Natural killer cell (primary cell): ENCODE measurements around the gene TPD52L2. TPM values are rescaled to one million over a fixed set of nuclear protein-coding genes. Genes with fewer than 3 reads are reported as not detected.

Source experiments
- ATAC-seq, 3 donors: fragments of 150-1000 bp in 2 of 3; fragments of 200-7000 bp in 1 of 3; cut with Tn5 transposase; 1 replicate in 1 of 3; 2 replicates in 2 of 3; pipeline ENCODE4 v1.10.0; 2021; ENCODE audit warnings: mild to moderate bottlenecking in 2 of 3, moderate library complexity in 2 of 3
- DNase-seq, 2 donors: peaks; one replicate each; pipeline versions ENCODE4 v3.0.0 to v3.0.0-alpha.2; 2013 to 2021; ENCODE audit warnings: mixed read lengths in 1 of 2
- H3K27ac ChIP-seq: one replicate; pipeline ENCODE4 v1.5.1; 2013; ENCODE audit warnings: mild to moderate bottlenecking, low read length
- H3K27me3 ChIP-seq: one replicate; pipeline ENCODE4 v1.6.1; 2013; ENCODE audit warnings: low read length; ENCODE audit not compliant: control insufficient read depth, insufficient read depth
- H3K36me3 ChIP-seq: one replicate; pipeline ENCODE4 v1.6.1; 2013; ENCODE audit warnings: low read length; ENCODE audit not compliant: control insufficient read depth, insufficient read depth
- H3K4me1 ChIP-seq: one replicate; pipeline ENCODE4 v1.6.1; 2013; ENCODE audit warnings: low read length; ENCODE audit not compliant: control insufficient read depth, insufficient read depth
- H3K4me3 ChIP-seq: one replicate; pipeline ENCODE4 v1.5.1; 2013; ENCODE audit warnings: low read length
- H3K9me3 ChIP-seq: one replicate; pipeline ENCODE4 v1.6.1; 2013; ENCODE audit warnings: low read length; ENCODE audit not compliant: control insufficient read depth, insufficient read depth
- H3K27ac Mint-ChIP-seq, 2 donors: one replicate each; pipeline ENCODE4 v1.8.0; 2022; ENCODE audit warnings: mild to moderate bottlenecking in 2 of 2, mixed read lengths in 2 of 2, moderate library complexity in 1 of 2
- H3K27me3 Mint-ChIP-seq, 2 donors: one replicate each; pipeline ENCODE4 v1.8.0; 2022; ENCODE audit warnings: low read depth in 2 of 2, mixed read lengths in 2 of 2
- H3K36me3 Mint-ChIP-seq: one replicate; pipeline ENCODE4 v1.8.0; 2022; ENCODE audit warnings: mixed read lengths
- H3K4me1 Mint-ChIP-seq, 2 donors: one replicate each; pipeline ENCODE4 v1.8.0; 2022; ENCODE audit warnings: mixed read lengths in 2 of 2
- H3K4me3 Mint-ChIP-seq: one replicate; pipeline ENCODE4 v1.8.0; 2022; ENCODE audit warnings: mild to moderate bottlenecking, moderate library complexity, mixed read lengths
- H3K9me3 Mint-ChIP-seq, 2 donors: one replicate each; pipeline ENCODE4 v1.8.0; 2022; ENCODE audit warnings: mixed read lengths in 2 of 2
- CTCF ChIP-seq: fragments of 200-600 bp; IDR thresholded peaks from one replicate; pipeline ENCODE4 v1.8.0; 2022; ENCODE audit warnings: antibody characterized with exemption
- WGBS: methylation state at CpG from one replicate; pipeline ENCODE4 v1.1.7; 2013; ENCODE audit warnings: missing lambda C conversion rate; ENCODE audit not compliant: insufficient coverage; 5-methylcytosine and 5-hydroxymethylcytosine counted together
- intact Hi-C: fragments of 100-400 bp; cut with micrococcal nuclease; formaldehyde crosslinking; loops from one replicate; pipeline ENCODE4 v1.14.2; 2022
- total RNA-seq, 4 donors: library from RNA; stranded (reverse); fragments of 120-200 nt in 1 of 4; gene quantifications; one replicate each; pipeline versions ENCODE4 v1.2.3 to v1.2.4, GENCODE V29; 2013 to 2022

Gene TPD52L2
- total RNA-seq, 3 donors from 2014 or later (not counting 1 experiment from before 2014, with no cell fraction given) = 36.8 to 47.2 (median 45.1) TPM

GRCh38 chr20:63829945-63830835, 34.9 kb upstream of the TPD52L2 start:
- Histone ChIP-seq H3K27ac (no peak overlapping the region), H3K4me3 (peak overlapping the region; percentile 28), H3K36me3 (no peaks in the 10 kb centered on the region), H3K4me1 (peaks cover 11% of the 10 kb centered on the region), H3K9me3 (no peaks in the 10 kb centered on the region), H3K27me3 (peaks cover 23% of the 10 kb centered on the region)
- DNase-seq (peak in 1 of 2 donors; percentile 31), ATAC-seq (peak in 2 of 3 donors; percentile 52 to 53)
- Mint-ChIP-seq H3K27ac (peak overlapping the region in 1 of 2 donors; percentile 74), H3K27me3 (peaks cover 26 to 34% of the 10 kb centered on the region in 2 donors), H3K36me3 (no peaks in the 10 kb centered on the region), H3K9me3 (no peaks in the 10 kb centered on the region), H3K4me3 (peak overlapping the region; percentile 88), H3K4me1 (peaks cover 9 to 10% of the 10 kb centered on the region in 2 donors)
- TF ChIP-seq CTCF = no peak
- intact Hi-C loops = no loop called here
- WGBS = under 1% methylated on average over 99 of the region's 99 CpGs

- no peaks in the 10 kb centered on the region for H3K9me3 Mint-ChIP-seq
- Histone ChIP-seq H3K4me3 (peak within 1 kb of the TSS; percentile 28), H3K27me3 (peaks cover 23% of the 10 kb centered on the region), H3K27ac (no peak within 1 kb of the TSS), H3K36me3 (no peaks in the 10 kb centered on the region), H3K9me3 (no peaks in the 10 kb centered on the region), H3K4me1 (peaks cover 11% of the 10 kb centered on the region)
- H3K36me3 Mint-ChIP-seq = no peaks in the 10 kb centered on the region
- peak in 1 of 2 donors; percentile 35 for DNase-seq
- peaks cover 21 to 28% of the 10 kb centered on the region in 2 donors for H3K27me3 Mint-ChIP-seq
- no peak for TF ChIP-seq CTCF
- peaks cover 9 to 10% of the 10 kb centered on the region in 2 donors for H3K4me1 Mint-ChIP-seq
- intact Hi-C loops = no loop called here
- H3K27ac Mint-ChIP-seq = peak within 1 kb of the TSS in 1 of 2 donors; percentile 74
- WGBS = under 1% methylated on average over 147 of the region's 147 CpGs
- ATAC-seq = peak; percentile 67 to 75 (median 75)
- H3K4me3 Mint-ChIP-seq = peak within 1 kb of the TSS; percentile 88
These were observed 34.1 kb upstream of the TPD52L2 start, which contains the start of gene ZBTB46 for GRCh38 chr20:63830841-63831588. TSS of gene ZBTB46 (minus strand) at chr20:63831264. CDS start at chr20:63790757, 40,507 bp downstream.

- no peak for DNase-seq
- Histone ChIP-seq H3K4me3 (no peak overlapping the region), H3K27me3 (peaks cover 23% of the 10 kb centered on the region), H3K9me3 (no peaks in the 10 kb centered on the region), H3K36me3 (no peaks in the 10 kb centered on the region), H3K27ac (no peak overlapping the region), H3K4me1 (peaks cover 11% of the 10 kb centered on the region)
- H3K27me3 Mint-ChIP-seq = peaks cover 21 to 26% of the 10 kb centered on the region in 2 donors
- no peak overlapping the region for H3K4me3 Mint-ChIP-seq
- no peaks in the 10 kb centered on the region for H3K9me3 Mint-ChIP-seq
- no peak overlapping the region for H3K27ac Mint-ChIP-seq
- ATAC-seq = peak in 2 of 3 donors; percentile 18 to 34
- peaks cover 9 to 10% of the 10 kb centered on the region in 2 donors for H3K4me1 Mint-ChIP-seq
- 1% methylated on average over 55 of the region's 55 CpGs for WGBS
- no peaks in the 10 kb centered on the region for H3K36me3 Mint-ChIP-seq
- intact Hi-C loops = no loop called here
- TF ChIP-seq CTCF = no peak
These were observed 33.5 kb upstream of the TPD52L2 start for GRCh38 chr20:63831646-63831992.
